NCI-H2081 treated with DMSO at 0.1 percent for 48 hours (cell line): ENCODE measurements around the gene HOXC11.

ENCODE experiments used
- DNase-seq: peaks from one replicate; lab custom pipeline; 2025; lab: John Stamatoyannopoulos, UW

Gene HOXC11

DNA sequence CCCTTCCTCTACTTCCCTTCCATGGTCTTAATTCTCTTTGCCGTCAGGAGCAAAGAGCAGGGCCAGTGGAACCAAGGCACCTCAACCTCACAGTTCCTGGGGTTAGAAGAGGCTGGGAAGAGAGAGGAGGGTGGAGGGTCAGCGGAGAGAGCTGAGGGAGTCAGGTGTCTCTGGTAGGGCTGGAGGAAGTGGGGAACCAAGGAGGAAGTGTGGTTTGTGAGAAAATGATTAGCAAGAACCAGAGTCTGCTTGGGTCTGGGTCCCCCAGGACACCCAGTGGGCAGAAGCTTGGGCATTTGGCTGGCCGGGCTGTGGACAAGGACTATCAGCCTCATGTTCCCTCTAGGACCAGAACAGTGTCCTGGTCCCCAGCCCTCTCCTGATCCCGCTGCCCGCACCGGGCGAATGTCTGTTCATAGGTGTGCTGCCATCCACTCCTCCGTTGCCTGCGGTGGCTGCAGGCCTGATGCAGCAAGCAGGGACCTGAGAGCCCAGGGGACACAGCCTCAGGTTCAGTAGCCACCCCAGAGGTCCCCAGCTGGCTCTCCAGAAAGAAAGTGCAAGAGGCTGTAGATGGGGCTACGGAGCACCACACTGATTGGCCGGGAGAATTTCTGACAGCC lies 15.9 kb upstream of the HOXC11 start:
- no peak for DNase-seq

DNA sequence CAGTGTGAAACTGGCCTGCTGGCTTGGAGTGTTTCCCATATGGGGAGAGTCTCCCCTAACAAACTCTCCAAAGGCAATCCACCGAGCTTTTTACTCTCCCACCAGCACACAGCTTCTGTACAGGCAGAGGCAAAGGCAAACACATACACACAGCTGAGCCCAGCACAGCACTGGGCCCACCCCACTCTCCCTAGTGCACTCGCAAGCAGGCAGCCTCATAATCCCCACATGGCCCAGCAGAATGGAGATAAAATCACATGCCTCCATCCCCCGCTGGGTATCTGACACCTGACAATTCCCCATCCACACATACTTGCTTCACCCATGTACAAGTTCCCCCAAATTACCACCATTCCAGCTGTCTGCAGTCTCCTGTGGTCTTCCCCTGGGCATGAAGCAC lies 14.8 kb upstream of the HOXC11 start:
- DNase-seq: no peak

DNA sequence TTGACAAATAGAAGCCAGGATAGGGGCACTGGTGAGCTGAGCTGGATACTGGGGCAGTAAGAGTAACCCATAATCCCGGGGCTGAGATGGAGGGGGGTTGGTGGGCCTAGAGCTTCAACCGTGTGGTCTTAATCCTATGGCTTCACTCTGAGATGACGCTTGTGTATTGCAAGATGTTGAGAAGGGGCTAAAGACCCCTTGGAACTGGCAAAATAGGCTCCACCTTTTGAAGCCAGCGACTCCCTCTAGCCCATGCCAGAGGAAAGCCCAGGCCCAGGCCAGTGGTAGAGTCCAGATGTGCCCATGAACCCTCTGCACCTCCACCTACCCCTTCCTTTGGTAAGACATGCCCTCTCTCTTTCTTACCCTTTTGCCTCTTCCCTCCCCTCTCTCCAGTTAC lies 13.6 kb upstream of the HOXC11 start:
- no peak for DNase-seq

DNA sequence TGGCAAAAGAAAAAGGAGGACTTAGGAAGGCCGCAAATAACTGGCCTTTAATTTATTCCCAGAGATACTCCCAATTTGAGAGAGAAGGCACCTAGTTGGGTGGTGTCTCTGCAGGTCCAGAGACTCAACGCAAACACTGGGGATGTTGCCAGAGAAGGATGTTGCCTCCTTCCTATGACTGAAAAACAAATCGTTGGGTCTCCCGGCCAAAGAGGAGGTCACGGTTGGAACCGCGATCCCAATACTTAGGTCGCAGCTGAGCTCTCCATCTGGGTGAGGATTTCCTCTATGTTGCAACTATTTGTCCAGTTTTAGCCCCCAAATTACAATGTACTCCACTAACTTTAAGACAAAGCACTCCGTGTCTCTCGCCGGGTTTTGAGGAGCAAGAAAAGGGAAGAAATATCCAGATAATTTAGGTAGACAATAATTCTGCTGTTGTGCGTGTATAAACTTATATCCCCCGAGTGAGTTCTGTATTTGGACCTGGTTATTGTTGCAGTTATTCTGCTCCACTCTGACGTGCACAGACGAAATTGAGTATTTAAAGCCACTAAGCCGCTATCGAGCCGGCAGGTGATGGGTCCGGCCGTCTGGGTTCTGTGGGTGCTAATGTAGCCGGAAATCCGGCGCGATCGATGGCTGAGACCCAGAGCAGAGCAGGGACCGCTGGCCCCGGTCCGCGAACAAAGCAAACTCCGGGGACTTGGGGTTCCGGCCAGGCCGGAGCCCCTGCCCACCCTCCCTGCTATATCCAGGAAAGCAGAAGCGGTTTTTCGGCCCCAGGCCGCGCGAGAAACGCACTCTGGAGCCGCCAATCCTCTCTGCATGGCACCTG lies 12.5 kb upstream of the HOXC11 start:
- no peak for DNase-seq

DNA sequence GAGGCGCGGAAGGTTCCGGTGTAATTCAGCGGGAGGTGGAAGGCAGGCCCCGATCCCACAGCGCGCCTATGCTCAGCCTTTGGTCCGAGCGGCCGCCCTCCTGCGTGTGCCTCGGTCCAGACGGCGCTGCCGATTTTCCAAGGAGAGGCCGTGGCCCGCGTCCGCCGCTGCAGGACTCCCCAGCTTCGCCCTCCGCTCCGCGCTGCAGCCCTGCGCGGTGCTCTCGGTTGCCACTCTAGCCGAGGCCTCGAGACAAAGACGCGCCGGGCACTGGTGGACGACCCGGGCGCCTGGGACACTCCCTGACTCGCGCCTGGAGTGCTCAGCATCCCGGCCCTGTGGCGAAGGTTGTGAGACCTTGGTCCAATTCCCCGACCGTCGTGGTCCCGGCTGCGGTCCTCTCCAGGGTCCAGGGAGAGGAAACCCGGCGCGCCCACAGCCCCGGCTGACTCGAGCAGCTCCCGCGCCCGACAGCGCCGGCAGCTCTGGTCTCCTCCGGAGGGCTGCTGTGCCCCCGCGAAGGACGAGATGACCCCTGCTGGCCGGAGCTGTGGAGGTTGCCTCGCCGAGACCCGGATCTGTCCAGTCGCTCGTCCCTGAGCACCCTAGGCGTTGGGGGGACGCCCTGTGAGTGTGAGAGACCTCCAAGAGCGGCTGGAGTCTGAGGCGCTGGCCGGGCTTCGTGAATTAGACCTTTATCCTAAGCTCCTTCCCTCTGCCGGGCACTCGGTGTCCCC lies 11.7 kb upstream of the HOXC11 start:
- no peak for DNase-seq

DNA sequence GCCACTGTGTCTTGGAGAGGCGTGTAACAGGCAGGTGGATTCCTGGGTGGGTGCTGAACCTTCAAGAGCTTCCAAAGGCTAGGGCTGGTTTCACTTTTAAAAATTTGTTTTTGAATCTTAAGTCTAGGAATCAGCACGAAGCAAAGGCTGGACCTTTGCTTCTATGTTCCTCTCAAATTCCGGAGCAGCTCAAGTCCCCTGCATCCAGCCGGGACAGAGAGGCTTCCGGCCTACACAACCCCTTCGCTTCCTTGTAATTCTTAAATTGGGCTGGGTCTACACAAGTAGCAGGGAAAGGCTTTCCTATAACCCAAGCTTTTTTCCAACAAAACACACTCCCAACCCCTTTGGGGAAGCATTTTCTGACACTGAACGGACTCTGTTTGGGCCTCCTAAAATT lies 9.9 kb upstream of the HOXC11 start:
- no peak for DNase-seq

DNA sequence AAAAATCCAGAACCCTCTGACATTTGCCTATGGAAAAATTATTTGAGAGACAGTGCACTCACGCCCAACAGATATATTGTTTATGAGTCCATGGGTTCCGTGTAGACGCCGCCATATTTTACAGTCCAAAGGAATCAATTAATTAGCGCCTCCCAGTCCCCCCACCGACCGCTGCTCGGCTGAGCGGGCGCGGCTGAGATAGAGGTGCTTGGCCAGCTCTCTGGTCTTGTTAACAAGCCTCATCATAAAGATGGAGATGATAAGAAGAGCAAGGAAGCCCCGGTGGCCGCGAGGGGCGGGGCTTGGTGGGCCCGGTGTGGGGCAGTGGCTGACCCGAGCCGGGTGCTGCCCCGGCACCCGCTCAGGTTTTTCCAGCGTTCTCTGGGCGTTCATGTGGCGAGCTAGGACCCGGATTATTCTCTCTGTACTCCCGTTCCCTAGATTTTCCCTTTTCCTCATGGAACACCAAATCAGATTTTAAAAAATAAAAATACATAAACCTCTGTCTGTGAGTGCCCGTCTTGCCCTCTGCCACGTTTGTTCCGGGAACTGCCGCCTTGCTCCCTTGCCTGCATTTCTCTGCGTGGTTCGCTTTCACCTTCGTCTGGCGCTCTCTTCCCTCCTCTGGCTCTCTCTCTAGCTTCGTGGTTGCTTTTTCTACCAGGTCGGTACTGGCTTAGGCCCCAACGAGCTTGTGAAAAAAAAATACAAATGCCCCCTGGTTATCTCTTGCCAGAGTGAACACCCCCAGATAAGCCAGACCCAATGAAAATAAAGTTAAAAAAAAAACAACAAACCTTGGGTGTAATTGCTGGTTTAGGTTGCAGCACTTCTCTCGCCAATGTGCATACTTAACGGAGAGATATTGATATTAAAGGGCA lies 9.3 kb upstream of the HOXC11 start:
- no peak for DNase-seq

DNA sequence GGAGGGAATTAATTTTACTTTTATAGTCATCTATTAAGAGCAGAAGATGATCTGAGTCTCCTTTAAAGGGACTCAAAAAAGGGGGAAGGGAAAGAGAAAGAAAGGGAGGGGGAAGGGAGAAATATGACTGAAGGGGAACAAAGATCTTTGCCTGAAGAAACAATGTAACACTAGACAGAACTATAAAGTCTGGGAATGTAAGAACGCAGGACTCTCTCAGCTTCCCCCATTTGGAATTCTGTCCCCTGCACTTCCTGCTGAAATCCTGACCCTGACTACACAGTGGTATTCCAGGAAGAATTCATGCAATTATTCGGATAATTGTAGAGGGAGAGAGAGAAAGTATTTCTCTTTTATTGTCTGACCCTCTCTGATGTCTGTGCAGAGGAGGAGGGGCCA lies 8.6 kb upstream of the HOXC11 start:
- DNase-seq: no peak

DNA sequence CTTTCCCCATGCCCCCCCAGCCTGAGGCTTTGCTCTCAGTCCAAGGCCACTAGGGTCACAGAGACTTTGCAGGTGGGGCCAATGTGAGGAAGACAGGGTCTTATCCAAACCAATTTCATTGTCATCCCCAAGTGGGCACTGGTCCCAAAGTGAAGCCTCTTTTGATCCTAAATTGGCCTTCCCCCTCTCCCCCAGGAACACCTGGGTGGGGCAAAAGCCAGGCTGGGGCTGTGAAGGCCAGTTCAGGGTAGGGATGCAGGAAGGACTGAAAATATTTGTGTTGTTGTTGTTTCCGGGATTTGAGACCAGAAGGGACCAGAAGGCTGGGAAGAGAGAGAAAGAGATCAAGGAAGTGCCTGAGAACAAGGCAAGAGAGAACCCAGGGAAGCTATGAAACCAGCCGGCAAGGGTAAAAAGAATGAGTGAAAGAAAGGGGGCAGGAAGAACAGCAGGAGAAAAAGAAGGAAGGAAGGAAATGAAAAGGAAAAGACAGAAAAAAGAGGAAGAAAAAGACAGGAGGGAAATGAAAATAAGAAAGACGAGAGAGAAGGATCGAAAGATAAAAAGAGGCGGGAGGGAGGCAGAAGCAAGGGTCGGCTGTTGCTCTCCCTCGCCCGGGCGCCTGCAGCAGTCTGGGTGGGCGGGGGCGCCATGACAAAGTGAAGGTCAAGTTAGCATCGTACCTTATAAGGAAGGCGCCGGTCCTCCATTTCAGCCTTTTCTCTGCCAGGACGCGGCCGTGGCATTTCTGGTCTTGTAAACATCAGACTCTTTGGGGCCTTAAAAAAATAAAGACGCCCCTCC lies 7.4 kb upstream of the HOXC11 start:
- DNase-seq: no peak

DNA sequence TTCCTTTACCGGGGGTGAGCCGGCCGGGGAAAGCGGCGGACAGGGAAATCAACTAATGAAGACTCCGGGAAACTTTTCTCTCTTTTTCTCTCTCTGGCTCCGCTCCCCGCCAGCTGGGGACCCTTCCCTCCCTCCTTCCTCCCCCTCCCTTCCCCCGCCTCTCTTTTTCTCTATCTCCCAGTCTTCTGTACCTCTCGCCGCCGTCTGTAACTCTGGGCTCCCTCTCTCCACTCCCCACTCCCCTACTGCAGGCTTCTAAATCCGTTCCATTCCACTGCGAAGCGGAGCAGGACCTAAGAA lies 6.9 kb upstream of the HOXC11 start:
- no peak for DNase-seq

DNA sequence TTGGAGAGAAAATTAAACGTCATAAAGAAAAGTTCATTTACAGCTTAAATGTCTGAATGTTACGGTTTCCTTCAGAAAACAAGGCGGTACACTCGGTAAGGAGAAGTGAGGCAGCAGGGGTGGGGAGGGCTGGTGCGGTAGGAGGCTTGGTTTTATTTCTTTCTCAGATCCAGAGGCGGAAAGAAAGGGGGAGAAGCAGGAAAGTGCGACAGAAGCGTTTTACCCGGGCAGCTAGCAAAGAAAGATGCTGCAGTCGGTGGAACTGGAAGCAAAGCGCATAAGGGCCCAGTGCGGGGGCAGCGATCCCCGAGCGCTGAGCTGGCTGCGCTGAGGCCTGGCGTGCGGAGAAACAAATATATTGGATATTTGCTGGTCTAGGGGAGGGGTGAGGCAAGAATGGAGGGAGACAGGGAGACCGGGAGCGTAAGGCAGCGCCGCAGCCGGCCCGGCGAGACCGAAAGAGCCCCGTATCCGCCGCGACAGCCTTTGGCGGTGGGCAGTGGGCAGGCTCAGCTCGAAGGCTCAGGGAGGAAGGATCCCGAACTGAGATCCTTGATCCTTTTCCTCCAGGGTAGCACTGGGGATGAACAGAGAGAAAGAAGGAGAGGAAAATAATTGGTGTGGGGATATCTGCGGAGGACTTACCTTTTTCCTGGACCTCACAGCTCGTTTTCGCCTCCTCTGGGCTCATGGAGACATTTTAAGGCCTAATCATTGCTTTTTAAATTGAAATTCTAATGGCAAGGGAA lies 6.4 kb upstream of the HOXC11 start:
- DNase-seq: no peak

DNA sequence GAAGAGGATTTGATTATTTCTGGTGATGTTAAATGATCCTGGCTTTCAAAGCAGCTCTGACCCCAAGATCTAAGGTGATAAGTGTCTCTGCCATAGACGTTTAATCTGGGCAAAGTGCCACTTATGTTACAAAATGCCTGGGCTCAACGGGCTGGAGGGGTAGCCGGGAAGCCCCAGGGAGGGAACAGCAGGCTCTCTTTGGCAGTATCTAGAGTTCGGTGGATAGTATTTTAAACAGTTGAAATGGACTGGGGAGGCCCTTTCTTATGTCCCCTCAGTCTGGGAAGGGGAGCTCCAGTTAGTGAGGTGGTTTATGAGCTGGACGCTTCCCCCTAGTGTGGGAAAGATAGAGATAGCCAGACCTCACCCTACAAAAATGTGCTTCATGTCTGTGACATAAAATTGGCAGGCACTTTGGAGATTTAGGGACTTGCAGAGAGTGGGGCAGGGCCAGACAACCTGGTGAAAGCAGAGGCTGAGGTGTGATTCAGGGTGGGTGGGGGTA lies 5.5 kb upstream of the HOXC11 start:
- DNase-seq: no peak

DNA sequence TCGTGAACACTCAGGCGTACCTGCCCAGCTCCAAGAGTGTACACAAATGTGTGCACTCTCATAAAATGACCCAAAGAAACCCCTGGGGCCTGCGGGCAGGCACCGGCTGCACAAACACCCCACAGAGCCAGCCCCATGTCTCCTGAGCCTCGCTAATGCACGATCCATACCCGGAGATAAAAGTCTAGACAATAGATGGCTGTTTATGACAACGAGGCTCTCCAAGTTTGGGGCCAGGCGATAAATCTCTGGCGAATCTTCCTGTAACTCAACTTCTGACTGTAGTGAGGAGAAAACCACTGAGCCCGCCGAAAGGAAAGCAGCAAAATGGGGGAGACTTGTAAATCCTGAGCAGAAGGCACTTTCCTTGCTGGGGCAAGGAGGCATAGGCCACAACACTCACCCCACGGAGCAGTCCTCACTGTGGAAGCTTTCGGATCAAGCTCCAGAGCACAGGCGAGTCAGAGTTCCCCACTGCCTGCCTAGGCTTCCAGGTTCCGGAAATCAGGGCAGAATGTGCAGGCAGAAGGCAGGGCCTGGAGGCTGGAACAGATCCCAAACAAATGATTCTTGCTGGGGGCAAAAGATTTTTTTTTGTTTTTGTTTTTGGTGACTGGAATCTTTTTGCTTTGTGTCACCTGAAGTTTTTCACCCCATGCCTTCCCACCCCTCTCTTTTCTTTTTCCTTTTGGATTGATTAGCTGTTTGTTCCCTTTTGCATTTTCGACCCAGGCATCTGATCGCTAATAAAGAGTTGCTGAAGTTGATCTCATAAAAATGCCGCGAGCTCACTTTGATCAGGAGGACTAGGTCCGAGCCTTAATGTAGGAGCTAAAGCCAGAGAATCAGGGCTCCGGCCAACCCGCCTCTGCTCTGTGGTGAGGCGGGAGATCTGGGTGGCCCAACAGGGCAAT lies 4.5 kb upstream of the HOXC11 start:
- DNase-seq: no peak

DNA sequence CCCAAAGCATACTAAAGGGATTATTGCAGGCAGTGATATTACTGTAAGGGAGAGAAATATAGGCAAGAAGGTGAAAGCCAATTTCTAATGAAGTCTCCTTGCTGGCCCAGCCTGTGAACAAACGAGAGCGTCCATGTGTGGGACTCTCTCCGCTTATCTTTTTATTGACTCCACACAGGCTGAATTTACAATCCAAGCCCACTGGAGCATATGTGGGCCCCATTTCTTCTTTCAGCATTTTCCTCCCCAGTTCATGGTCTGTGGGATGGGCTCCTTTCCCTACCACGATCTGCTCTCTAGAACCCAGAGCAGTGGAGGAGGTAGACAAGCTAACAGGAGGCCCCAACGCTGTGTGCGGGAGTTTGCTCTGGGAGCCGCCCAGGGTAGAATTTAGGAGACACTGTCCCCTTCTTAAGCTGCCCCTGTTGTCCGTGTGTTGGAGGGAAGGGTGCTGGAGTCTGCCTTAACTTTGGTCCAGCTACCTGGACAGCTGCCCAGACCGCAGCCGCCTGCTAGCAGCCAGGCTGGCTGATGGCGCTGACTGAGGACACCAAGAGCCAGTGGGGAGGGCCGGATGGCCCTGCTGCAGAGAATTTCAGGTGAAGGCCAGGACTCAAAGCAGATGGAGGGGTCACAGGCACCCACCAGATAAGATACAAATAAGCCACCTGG lies 3.2 kb upstream of the HOXC11 start:
- no peak for DNase-seq

DNA sequence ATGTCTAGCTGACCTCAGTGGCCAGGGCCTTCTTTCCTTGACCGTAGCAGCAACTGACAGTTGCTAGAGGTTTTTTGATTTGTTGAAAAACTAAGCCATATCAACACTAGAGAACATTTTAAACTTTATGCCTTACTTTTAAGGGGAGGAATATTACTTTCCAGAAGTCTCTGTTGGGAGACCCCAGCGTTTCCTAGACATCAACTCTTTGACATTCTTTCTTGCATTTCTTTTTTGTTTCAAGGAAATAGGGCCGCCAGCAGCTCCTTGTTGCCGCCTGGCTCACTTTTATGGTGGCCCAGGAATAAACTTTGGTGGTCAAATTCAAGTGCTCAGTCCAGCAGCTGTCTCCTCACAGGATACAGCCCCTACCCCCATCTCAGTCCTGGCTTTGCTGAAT lies 2.5 kb upstream of the HOXC11 start:
- no peak for DNase-seq

DNA sequence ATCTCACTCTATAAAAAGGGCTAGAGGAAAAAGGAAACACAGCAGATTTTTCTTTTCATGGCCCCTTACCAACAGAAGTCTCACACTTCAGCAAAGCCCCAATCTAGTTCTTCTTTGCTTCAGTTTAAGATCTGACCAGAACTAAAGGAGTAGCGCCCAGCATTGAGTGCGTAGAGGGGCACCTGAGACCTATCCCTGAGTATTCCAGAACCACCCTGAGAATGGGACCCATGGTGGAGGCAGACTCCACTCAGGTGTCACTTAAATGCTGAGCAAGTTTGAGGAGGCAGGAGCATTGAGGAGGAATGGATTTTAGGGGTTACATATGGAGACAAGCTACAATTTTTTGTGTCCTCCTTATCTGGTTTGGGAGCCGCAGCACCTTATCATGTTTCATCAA lies 1.8 kb upstream of the HOXC11 start:
- DNase-seq: no peak

DNA sequence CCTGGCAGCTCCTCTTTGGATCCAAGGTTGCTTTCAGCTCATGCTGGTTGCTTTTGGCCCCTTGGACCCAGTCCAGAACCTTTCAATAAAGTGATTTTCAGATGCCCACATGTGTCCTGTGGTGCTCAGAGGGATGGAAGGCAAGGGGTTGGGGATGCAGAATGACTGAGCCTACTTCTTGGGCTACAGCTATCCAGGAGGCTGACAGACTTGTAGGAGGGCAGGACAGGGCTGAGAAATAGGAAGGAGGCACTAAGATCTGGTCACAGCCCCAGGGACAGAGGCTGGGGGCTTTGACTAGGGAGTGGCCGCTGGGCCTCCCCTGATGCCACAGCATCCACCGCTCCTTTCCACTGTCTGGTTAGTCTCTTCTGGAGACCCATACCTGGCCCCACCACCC lies 1.2 kb upstream of the HOXC11 start:
- DNase-seq: no peak

DNA sequence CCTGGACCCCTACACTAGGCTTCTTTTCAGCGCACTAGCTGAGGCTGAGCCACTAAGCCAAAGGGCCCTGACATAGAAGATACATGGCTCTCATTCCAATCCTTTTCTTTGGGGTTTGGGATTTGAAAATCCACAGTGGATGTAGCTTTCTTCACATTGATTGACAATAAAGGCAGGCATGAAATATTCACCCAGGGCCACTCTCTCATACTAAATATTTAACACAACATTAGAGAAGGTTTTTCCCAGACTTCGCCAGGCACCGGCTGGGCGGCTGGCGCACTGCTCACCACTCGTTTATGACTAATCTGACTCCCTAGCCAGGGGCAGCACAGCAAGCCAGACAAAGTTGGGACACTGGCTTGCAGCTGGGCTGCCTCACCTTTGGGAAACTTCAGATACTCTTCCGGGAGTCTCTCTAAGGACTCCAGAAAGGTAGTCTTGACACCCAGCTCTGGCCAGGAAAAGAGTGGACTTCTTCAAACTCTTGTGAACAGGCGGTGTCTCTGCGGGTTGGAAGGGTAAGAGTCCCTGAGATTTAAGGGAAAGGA lies 699 bp upstream of the HOXC11 start:
- DNase-seq: no peak
